Upper lobe of right lung (tissue), 1 donor: Measurements from ENCODE around the gene PLA2G4B. TPM values are rescaled to one million over a fixed set of nuclear protein-coding genes. Genes with fewer than 3 reads are reported as not detected.

ENCODE experiments used
- ATAC-seq: fragments of 200-7000 bp; cut with Tn5 transposase; one replicate; pipeline ENCODE4 v1.9.1; 2020; ENCODE audit warnings: mild to moderate bottlenecking, moderate library complexity
- DNase-seq: peaks from one replicate; pipeline ENCODE4 v3.0.0-alpha.2; 2020
- H3K27ac ChIP-seq: fragments of 200-600 bp; one replicate; pipeline ENCODE4 v1.8.0; 2022
- H3K27me3 ChIP-seq: fragments of 200-600 bp; one replicate; pipeline ENCODE4 v1.8.0; 2022; ENCODE audit warnings: mild to moderate bottlenecking
- H3K36me3 ChIP-seq: fragments of 200-600 bp; one replicate; pipeline ENCODE4 v1.8.0; 2022
- H3K4me1 ChIP-seq: fragments of 200-600 bp; one replicate; pipeline ENCODE4 v1.8.0; 2022
- H3K4me3 ChIP-seq: fragments of 200-600 bp; one replicate; pipeline ENCODE4 v1.8.0; 2022; ENCODE audit warnings: mild to moderate bottlenecking
- H3K9me3 ChIP-seq: fragments of 200-600 bp; one replicate; pipeline ENCODE4 v1.8.0; 2022
- intact Hi-C: fragments of 100-400 bp; cut with DNase I; formaldehyde crosslinking; loops from one replicate; pipeline ENCODE4 v1.11.0; 2022
- total RNA-seq: library from RNA; stranded (reverse); fragmentation: NEBNext Ultra II Directional; extraction: Animal tissue kit (Norgen Biotek cat#: 25700); gene quantifications from one replicate; pipeline ENCODE4 v1.2.1, GENCODE V29; 2021
- TF ChIP-seq, protein P1 (sequence below): fragments of 200-600 bp; IDR thresholded peaks from one replicate; pipeline ENCODE4 v1.8.0; 2022; ENCODE audit warnings: antibody characterized with exemption
- donor health status: DM: no; HTN: yes; CAD: no; lungs with severe emphysema.

The PLA2G4B gene
- total RNA-seq, 1 donor from 2014 or later: 14.4 TPM

DNA sequence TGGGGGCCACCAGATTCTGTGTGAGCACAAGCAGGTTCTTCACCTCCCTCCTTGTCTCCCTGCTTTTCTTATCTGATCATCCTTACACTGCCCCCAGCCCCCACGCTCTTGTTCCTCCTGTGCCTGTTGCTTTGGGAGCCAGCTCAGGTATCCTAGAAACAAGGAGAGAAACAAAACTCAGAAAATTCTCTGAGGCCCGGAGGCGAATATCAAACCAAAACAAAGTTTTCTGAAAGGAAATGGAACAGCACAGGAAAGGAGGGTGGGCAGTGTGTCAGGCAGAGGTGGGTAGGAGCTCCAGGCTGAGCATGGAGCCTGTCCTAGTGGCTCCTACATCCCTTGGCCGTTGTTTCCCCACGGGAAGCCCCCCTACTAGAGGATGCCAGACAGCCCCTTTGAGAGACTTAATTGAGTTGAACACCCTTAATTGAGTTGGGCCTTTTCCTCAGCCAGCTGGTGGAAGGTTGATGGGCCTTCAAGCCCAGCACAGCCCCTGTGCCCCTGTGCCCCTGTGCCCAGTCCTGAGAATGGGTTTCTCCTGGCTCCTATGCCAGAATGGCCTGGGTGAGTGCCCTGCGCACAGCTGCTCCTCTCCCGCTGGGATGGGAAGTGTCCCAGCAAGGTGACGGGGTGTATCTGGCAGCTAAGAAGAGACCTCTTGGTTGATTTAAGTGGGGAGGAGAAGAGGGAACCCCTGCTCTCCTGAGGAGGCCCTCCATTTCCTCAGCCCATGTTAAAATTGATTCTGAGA is 33.6 kb upstream of the PLA2G4B start:
- no peak overlapping the region for H3K4me3 ChIP-seq
- TF ChIP-seq, protein P1, sequence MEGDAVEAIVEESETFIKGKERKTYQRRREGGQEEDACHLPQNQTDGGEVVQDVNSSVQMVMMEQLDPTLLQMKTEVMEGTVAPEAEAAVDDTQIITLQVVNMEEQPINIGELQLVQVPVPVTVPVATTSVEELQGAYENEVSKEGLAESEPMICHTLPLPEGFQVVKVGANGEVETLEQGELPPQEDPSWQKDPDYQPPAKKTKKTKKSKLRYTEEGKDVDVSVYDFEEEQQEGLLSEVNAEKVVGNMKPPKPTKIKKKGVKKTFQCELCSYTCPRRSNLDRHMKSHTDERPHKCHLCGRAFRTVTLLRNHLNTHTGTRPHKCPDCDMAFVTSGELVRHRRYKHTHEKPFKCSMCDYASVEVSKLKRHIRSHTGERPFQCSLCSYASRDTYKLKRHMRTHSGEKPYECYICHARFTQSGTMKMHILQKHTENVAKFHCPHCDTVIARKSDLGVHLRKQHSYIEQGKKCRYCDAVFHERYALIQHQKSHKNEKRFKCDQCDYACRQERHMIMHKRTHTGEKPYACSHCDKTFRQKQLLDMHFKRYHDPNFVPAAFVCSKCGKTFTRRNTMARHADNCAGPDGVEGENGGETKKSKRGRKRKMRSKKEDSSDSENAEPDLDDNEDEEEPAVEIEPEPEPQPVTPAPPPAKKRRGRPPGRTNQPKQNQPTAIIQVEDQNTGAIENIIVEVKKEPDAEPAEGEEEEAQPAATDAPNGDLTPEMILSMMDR: no peak
- no peaks in the 10 kb centered on the region for H3K4me1 ChIP-seq
- H3K27me3 ChIP-seq: no peaks in the 10 kb centered on the region
- H3K36me3 ChIP-seq: peaks cover 13% of the 10 kb centered on the region
- DNase-seq (no peak), ATAC-seq (no peak)
- no peaks in the 10 kb centered on the region for H3K9me3 ChIP-seq
- intact Hi-C loops: no loop called here
- H3K27ac ChIP-seq: no peak overlapping the region

DNA sequence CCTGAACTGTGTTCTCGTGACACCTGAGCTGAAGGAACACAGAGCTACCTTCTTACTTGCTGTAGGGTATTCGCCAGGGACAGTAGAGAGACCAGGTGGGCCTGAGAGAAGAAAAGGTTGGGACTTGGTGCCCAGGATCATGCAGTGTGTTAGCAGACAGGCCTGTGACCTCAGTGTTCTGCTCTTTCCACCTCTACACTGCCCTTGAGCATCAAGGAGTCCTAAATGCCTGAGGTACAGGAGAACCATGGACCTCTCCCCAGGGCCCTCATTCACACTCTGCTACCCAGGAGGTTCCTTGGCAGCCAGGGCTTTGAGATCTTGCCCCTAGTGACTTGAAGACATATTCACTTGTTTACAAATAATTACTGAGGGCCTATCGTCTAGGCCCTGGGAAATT is 32.9 kb upstream of the PLA2G4B start:
- ATAC-seq (no peak), DNase-seq (no peak)
- TF ChIP-seq, protein P1: no peak
- Histone ChIP-seq H3K27ac (no peak overlapping the region), H3K4me1 (no peaks in the 10 kb centered on the region), H3K27me3 (no peaks in the 10 kb centered on the region), H3K4me3 (no peak overlapping the region), H3K36me3 (peaks cover 6% of the 10 kb centered on the region), H3K9me3 (no peaks in the 10 kb centered on the region)
- intact Hi-C loops: no loop called here

DNA sequence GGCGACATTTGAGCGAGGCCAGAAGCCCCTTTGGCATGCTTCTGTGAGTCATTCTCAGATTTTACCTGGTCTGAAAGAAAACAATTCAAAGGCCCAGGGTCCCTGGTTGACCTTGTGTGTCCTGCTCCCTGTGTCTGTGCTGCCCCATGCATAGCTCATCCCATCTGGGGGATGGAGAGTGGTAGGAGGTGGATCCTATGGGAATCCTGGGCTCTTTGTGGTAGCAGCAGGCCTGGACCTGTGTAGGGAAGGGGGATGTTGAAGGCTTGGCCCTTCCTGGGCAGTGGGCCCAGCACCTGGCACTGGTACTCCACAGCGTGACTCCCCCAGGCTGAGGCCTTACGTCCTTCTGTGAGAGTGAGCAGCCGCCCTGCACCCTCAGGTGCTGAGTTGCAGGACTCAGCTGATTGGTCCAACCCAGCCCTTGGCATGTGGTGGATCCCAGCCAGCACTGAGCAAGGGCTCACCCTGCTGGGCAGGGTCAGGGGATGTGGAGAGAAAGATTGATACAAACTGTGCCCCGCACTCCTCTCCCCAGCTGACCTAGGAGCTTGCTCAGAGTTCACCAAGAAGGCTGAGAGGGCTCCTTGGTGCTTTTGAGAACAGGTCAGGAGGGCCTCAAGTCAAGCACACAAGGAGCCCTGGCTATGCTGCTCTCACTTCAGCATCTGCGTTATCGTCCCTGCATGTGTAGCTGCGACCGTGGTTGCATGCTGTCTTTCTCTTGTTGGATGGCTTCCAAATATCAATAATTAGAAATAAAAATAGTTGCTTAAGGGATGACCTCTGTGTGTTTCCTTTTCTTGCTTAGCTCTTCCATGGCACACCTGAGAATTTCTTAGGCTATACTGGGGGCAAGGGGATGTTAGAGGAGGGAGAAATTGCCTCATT is 32.1 kb upstream of the PLA2G4B start:
- no peaks in the 10 kb centered on the region for H3K9me3 ChIP-seq
- H3K4me1 ChIP-seq: no peaks in the 10 kb centered on the region
- no peaks in the 10 kb centered on the region for H3K27me3 ChIP-seq
- DNase-seq (no peak), ATAC-seq (peak; percentile 69)
- intact Hi-C loops: no loop called here
- no peak overlapping the region for H3K4me3 ChIP-seq
- no peak overlapping the region for H3K27ac ChIP-seq
- TF ChIP-seq, protein P1: no peak
- H3K36me3 ChIP-seq: peaks cover 4% of the 10 kb centered on the region

DNA sequence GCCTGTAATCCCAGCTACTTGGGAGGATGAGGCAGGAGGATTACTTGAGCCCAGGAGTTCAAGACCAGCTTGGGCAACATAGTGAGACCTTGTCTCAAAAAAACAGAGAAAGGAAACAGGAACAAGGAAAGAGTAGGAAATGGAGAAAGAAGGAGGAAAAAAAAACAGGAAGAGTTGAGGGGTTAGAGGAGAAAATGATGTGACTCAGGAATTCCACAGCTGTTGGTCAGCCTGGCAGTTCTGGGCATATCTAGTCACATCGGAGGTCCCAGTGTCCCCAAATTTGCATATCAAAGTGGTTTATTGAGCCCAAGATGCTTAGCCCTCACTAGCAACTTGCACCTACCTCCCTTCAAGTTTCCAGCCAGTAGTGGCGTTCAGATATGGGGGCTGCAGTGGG is 29.5 kb upstream of the PLA2G4B start:
- intact Hi-C loops: no loop called here
- Histone ChIP-seq H3K27ac (no peak overlapping the region), H3K9me3 (no peaks in the 10 kb centered on the region), H3K4me1 (no peaks in the 10 kb centered on the region), H3K4me3 (no peak overlapping the region), H3K36me3 (peaks cover 19% of the 10 kb centered on the region), H3K27me3 (no peaks in the 10 kb centered on the region)
- no peak for ATAC-seq
- TF ChIP-seq, protein P1: no peak
- DNase-seq: no peak

DNA sequence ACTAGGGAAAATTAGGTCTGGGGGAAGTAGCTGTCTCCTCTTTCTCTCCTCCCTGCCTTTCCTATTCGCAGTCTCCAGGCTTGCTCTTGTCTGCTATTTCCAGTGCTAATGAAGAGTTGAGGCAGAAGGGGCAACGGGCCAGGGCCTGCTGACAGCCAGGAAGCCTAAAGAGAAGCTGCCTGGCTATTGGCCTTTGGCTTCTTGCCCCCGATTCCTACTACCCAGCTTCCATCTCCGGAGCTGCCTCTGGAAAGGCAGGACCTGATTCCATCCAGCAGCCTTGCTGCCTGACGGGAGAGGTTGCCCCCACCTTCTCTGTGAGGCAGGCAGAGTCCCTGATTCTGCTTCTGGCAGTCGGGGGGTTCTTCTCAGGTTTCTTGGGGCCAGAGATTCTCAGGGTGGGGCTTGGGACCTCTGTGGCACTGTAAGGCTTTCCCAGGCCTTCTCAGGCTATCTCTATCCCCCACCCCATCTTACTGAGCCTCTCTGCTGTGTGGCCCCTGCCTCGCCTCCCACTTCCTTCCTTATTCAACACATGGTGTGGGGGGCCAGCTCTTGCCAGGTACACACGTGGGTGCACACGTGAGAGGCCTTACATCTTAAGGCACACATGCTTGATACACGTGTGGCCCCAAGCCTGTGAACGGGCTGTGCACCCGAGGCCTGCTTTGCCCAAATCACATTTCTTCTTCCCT is 29.0 kb upstream of the PLA2G4B start:
- TF ChIP-seq, protein P1: no peak
- DNase-seq (no peak), ATAC-seq (no peak)
- no peaks in the 10 kb centered on the region for H3K27me3 ChIP-seq
- H3K4me3 ChIP-seq: no peak overlapping the region
- peaks cover 24% of the 10 kb centered on the region for H3K36me3 ChIP-seq
- intact Hi-C loops: loop anchor here (5.0 kb wide), 1 partner anchor 37 kb away; the partner anchor contains the start of gene MAPKBP1
- no peaks in the 10 kb centered on the region for H3K9me3 ChIP-seq
- H3K4me1 ChIP-seq: no peaks in the 10 kb centered on the region
- no peak overlapping the region for H3K27ac ChIP-seq
